ENCODE results near the gene MLEC. TPM values are rescaled to one million over a fixed set of nuclear protein-coding genes. Genes with fewer than 3 reads are reported as not detected.

The MLEC gene
- total RNA-seq, 1 donor from 2014 or later: 33.1 TPM

- Histone ChIP-seq H3K27me3 (no peaks in the 10 kb centered on the region), H3K27ac (peak overlapping the region; percentile 15), H3K9me3 (no peaks in the 10 kb centered on the region), H3K36me3 (peaks cover 0 to 12% of the 10 kb centered on the region in 2 donors), H3K4me1 (peaks cover 64% of the 10 kb centered on the region), H3K4me3 (peak overlapping the region; percentile 72 to 77)
- DNase-seq (ENCODE audit: extremely low spot score in 2 of 2): no peak
- intact Hi-C loops (cut with DNase I): no loop called here
- no peak for TF ChIP-seq POLR2A (IDR thresholded peaks at IDR 0.05)
- no peak for TF ChIP-seq CTCF (IDR thresholded peaks at IDR 0.05)
- TF ChIP-seq POLR2AphosphoS5 (IDR thresholded peaks at IDR 0.05; ENCODE audit: insufficient read depth in 1 of 2, low read depth in 1 of 2): no peak
Observed at GRCh38 chr12:120689397-120690082, 2.6 kb downstream of the MLEC start.

DNA sequence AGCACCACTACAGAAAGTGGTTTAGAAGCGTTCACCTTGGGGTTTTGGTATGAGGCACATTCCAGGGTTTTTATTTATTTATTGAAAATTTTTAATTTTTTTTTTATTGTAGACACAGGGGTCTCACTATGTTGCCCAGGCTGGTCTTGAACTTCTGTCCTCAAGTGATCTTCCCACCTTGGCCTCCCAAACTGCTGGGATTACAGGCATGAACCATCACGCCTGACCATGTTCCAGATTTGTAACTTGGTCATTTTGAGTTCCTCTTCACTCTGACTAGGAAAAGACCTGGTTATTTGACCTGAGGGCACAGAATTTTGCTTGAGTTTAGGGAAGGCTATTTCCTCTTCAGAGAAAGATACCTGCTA lies 3.1 kb downstream of the MLEC start:
- Histone ChIP-seq H3K9me3 (no peaks in the 10 kb centered on the region), H3K4me1 (peaks cover 64% of the 10 kb centered on the region), H3K27ac (no peak overlapping the region)

DNA sequence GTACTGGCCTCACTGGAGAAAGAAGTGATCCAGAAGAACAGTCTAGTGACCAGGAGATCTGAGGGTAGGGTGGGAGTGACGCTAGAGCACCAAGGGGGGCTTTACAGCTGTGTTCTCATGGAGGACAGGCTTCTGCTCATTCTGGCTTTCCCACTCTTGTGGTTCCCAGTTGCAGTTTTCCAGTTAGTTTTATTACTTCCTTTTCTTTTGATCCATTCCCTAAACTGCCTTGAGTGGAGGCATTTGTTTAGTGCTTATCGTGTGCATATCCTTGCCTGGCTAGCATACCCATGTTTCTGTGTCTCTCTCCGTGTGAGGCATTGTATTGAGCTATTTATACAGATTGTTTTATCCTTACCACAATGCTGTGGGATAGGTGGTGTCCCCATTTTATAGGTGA lies 4.0 kb downstream of the MLEC start:
- Histone ChIP-seq H3K9me3 (no peaks in the 10 kb centered on the region), H3K36me3 (peaks cover 0 to 25% of the 10 kb centered on the region in 2 donors), H3K27ac (no peak overlapping the region), H3K27me3 (no peaks in the 10 kb centered on the region), H3K4me3 (no peak overlapping the region), H3K4me1 (peaks cover 59% of the 10 kb centered on the region)
- no peak for DNase-seq (ENCODE audit: extremely low spot score in 2 of 2)
- TF ChIP-seq CTCF (IDR thresholded peaks at IDR 0.05): no peak
- no peak for TF ChIP-seq POLR2AphosphoS5 (IDR thresholded peaks at IDR 0.05; ENCODE audit: insufficient read depth in 1 of 2, low read depth in 1 of 2)
- TF ChIP-seq POLR2A (IDR thresholded peaks at IDR 0.05): no peak
- intact Hi-C loops (cut with DNase I): no loop called here

More for the DNA sequence above, 3.1 kb downstream of the MLEC start:
- no peak overlapping the region for H3K4me3 ChIP-seq
- no peaks in the 10 kb centered on the region for H3K27me3 ChIP-seq
- TF ChIP-seq POLR2AphosphoS5 (IDR thresholded peaks at IDR 0.05; ENCODE audit: insufficient read depth in 1 of 2, low read depth in 1 of 2) (no peak), POLR2A (IDR thresholded peaks at IDR 0.05) (no peak), CTCF (IDR thresholded peaks at IDR 0.05) (no peak)
- intact Hi-C loops (cut with DNase I): no loop called here
- no peak for DNase-seq (ENCODE audit: extremely low spot score in 2 of 2)
- peaks cover 0 to 17% of the 10 kb centered on the region in 2 donors for H3K36me3 ChIP-seq

- Histone ChIP-seq H3K4me3 (no peak overlapping the region), H3K27ac (no peak overlapping the region), H3K4me1 (peaks cover 56% of the 10 kb centered on the region), H3K36me3 (peaks cover 0 to 41% of the 10 kb centered on the region in 2 donors), H3K9me3 (no peaks in the 10 kb centered on the region), H3K27me3 (no peaks in the 10 kb centered on the region)
- TF ChIP-seq POLR2AphosphoS5 (IDR thresholded peaks at IDR 0.05; ENCODE audit: insufficient read depth in 1 of 2, low read depth in 1 of 2) (no peak), POLR2A (IDR thresholded peaks at IDR 0.05) (no peak), CTCF (IDR thresholded peaks at IDR 0.05) (no peak)
- intact Hi-C loops (cut with DNase I): no loop called here
- DNase-seq (ENCODE audit: extremely low spot score in 2 of 2): no peak
Observed at GRCh38 chr12:120692524-120693033, 5.6 kb downstream of the MLEC start.

- DNase-seq (ENCODE audit: extremely low spot score in 2 of 2): no peak
- TF ChIP-seq POLR2AphosphoS5 (IDR thresholded peaks at IDR 0.05; ENCODE audit: insufficient read depth in 1 of 2, low read depth in 1 of 2) (no peak), CTCF (IDR thresholded peaks at IDR 0.05) (no peak), POLR2A (IDR thresholded peaks at IDR 0.05) (no peak)
- intact Hi-C loops (cut with DNase I): no loop called here
- Histone ChIP-seq H3K4me3 (no peak overlapping the region), H3K36me3 (peaks cover 0 to 54% of the 10 kb centered on the region in 2 donors), H3K9me3 (no peaks in the 10 kb centered on the region), H3K4me1 (peaks cover 44% of the 10 kb centered on the region), H3K27ac (no peak overlapping the region), H3K27me3 (no peaks in the 10 kb centered on the region)
Observed at GRCh38 chr12:120693848-120694247, 6.9 kb downstream of the MLEC start.
